H1 (cell line): Measurements from ENCODE around the gene OLFML2A. TPM values are rescaled to one million over a fixed set of nuclear protein-coding genes. Genes with fewer than 3 reads are reported as not detected.

Source experiments
- CTCF ChIA-PET: fragments of 300-600 bp; sonication (Branson Sonifier 250); formaldehyde crosslinking; loops from one replicate; lab custom pipeline; 2021; ENCODE audit not compliant: partially characterized antibody; lab: Charles Lee
- POLR2A ChIA-PET: fragments of 300-600 bp; sonication (Branson Sonifier 250); formaldehyde crosslinking; loops from one replicate; lab custom pipeline; 2021; ENCODE audit warnings: inconsistent platforms; ENCODE audit not compliant: partially characterized antibody; lab: Charles Lee
- DNase-seq, 2 experiments: peaks; one replicate each; pipeline versions ENCODE4 v3.0.0 to v3.0.0-alpha.2; 2010 to 2022; ENCODE audit warnings: low spot score in 2 of 2, low read depth in 1 of 2, mixed read lengths in 1 of 2
- FAIRE-seq: peaks from 2 replicates; lab custom pipeline; 2011; peaks lifted over from hg19 to GRCh38; lab: Jason Lieb, UNC
- H2AFZ ChIP-seq: 2 replicates; pipeline ENCODE4 v1.8.1; 2012; ENCODE audit warnings: low read length, inconsistent platforms
- H2AK5ac ChIP-seq: 2 replicates; pipeline ENCODE4 v1.6.1; 2013; ENCODE audit warnings: low read depth, low read length
- H2BK120ac ChIP-seq: replicated peaks from 2 replicates; pipeline ENCODE3; 2013; ENCODE audit warnings: low read depth, low read length, inconsistent platforms
- H2BK12ac ChIP-seq: 2 replicates; pipeline ENCODE4 v1.6.1; 2013; ENCODE audit warnings: low read depth, low read length
- H2BK15ac ChIP-seq: 2 replicates; pipeline ENCODE4 v1.6.1; 2013; ENCODE audit warnings: low read length
- H2BK20ac ChIP-seq: 2 replicates; pipeline ENCODE4 v1.6.1; 2013; ENCODE audit warnings: low read length
- H2BK5ac ChIP-seq: 2 replicates; pipeline ENCODE4 v1.6.1; 2013; ENCODE audit warnings: low read depth, low read length
- H3K14ac ChIP-seq: 2 replicates; pipeline ENCODE4 v1.6.1; 2013; ENCODE audit warnings: inconsistent platforms; ENCODE audit not compliant: insufficient read length
- H3K18ac ChIP-seq: 2 replicates; pipeline ENCODE4 v1.6.1; 2013; ENCODE audit warnings: low read length; ENCODE audit errors: extremely low read depth
- H3K23ac ChIP-seq: 2 replicates; pipeline ENCODE4 v1.6.1; 2013; ENCODE audit warnings: inconsistent platforms; ENCODE audit not compliant: insufficient read length
- H3K23me2 ChIP-seq: 2 replicates; pipeline ENCODE4 v1.6.1; 2013; ENCODE audit warnings: low read depth, low read length
- H3K27ac ChIP-seq: 2 replicates; pipeline ENCODE4 v1.6.1; 2011; ENCODE audit warnings: low read depth, low read length, inconsistent platforms
- H3K27me3 ChIP-seq, 4 experiments: replicated peaks in 1 of 4; 1 replicate in 1 of 4; 2 replicates in 3 of 4; pipeline versions ENCODE4 v1.6.1 to v1.8.1; 2011 to 2013; ENCODE audit warnings: low read length in 3 of 4, mild to moderate bottlenecking in 3 of 4, inconsistent platforms in 2 of 4, mixed read lengths in 2 of 4, moderate library complexity in 1 of 4; ENCODE audit not compliant: control insufficient read depth in 3 of 4, insufficient read depth in 3 of 4; ENCODE audit errors: extremely low read depth in 1 of 4
- H3K36me3 ChIP-seq, 4 experiments: 2 replicates each; pipeline versions ENCODE4 v1.6.1 to v1.8.1; 2011 to 2013; ENCODE audit warnings: mild to moderate bottlenecking in 4 of 4, low read length in 3 of 4, moderate library complexity in 2 of 4, control low read depth in 1 of 4, inconsistent platforms in 1 of 4; ENCODE audit not compliant: insufficient read depth in 4 of 4, control insufficient read depth in 2 of 4
- H3K4ac ChIP-seq: replicated peaks from 2 replicates; pipeline ENCODE3; 2013; ENCODE audit warnings: low read length, low read depth, mixed read lengths, inconsistent platforms; ENCODE audit not compliant: insufficient read length
- H3K4me1 ChIP-seq, 4 experiments: replicated peaks in 1 of 4; 1 replicate in 1 of 4; 2 replicates in 3 of 4; pipeline versions ENCODE4 v1.6.1 to v1.8.1; 2011 to 2013; ENCODE audit warnings: low read length in 3 of 4, inconsistent platforms in 2 of 4, mixed read lengths in 1 of 4; ENCODE audit not compliant: insufficient read depth in 4 of 4, control insufficient read depth in 3 of 4
- H3K4me2 ChIP-seq, 2 experiments: 2 replicates each; pipeline versions ENCODE4 v1.6.1 to v1.8.1; 2011 to 2013; ENCODE audit warnings: low read depth in 2 of 2, low read length in 2 of 2, control low read depth in 1 of 2, inconsistent platforms in 1 of 2, mild to moderate bottlenecking in 1 of 2; ENCODE audit not compliant: insufficient read depth in 1 of 2
- H3K4me3 ChIP-seq, 4 experiments: fragments of 200-600, 300-600 bp in 1 of 4; sonication (generic), shearing (Covaris generic), sonication (Bioruptor Twin) in 1 of 4; 2 replicates each; pipeline versions ENCODE4 v1.5.1 to v1.8.1; 2011 to 2016; ENCODE audit warnings: low read length in 4 of 4, low read depth in 3 of 4, control low read depth in 2 of 4, inconsistent platforms in 2 of 4, mild to moderate bottlenecking in 2 of 4, mixed read lengths in 1 of 4, moderate library complexity in 1 of 4; ENCODE audit not compliant: insufficient read depth in 2 of 4; ENCODE audit errors: extremely low read depth in 1 of 4
- H3K56ac ChIP-seq: replicated peaks from 2 replicates; pipeline ENCODE3; 2013; ENCODE audit warnings: low read depth, mild to moderate bottlenecking, mixed read lengths, low read length, inconsistent platforms; ENCODE audit not compliant: insufficient read length
- H3K79me1 ChIP-seq: 2 replicates; pipeline ENCODE4 v1.6.1; 2013; ENCODE audit warnings: low read depth, low read length, control low read depth
- H3K79me2 ChIP-seq, 2 experiments: 2 replicates each; pipeline versions ENCODE4 v1.6.1 to v1.8.1; 2012 to 2013; ENCODE audit warnings: low read length in 2 of 2, mild to moderate bottlenecking in 2 of 2, inconsistent platforms in 1 of 2; ENCODE audit not compliant: insufficient read depth in 2 of 2, control insufficient read depth in 1 of 2
- H3K9ac ChIP-seq, 4 experiments: replicated peaks in 1 of 4; 1 replicate in 1 of 4; 2 replicates in 3 of 4; pipeline versions ENCODE4 v1.6.1 to v1.8.1; 2011 to 2013; ENCODE audit warnings: low read depth in 3 of 4, low read length in 3 of 4, control low read depth in 2 of 4, mild to moderate bottlenecking in 2 of 4, moderate library complexity in 2 of 4, inconsistent platforms in 1 of 4; ENCODE audit errors: extremely low read depth in 1 of 4
- H3K9me3 ChIP-seq, 2 experiments: 2 replicates each; pipeline versions ENCODE4 v1.6.1 to v1.8.1; 2012 to 2013; ENCODE audit warnings: mild to moderate bottlenecking in 2 of 2, moderate library complexity in 2 of 2, control low read depth in 1 of 2, inconsistent platforms in 1 of 2, low read depth in 1 of 2, low read length in 1 of 2, mixed read lengths in 1 of 2; ENCODE audit not compliant: insufficient read depth in 2 of 2
- H4K20me1 ChIP-seq, 2 experiments: replicated peaks in 1 of 2; 2 replicates each; pipeline versions ENCODE3 to v1.8.1; 2011 to 2013; ENCODE audit warnings: inconsistent platforms in 2 of 2, low read length in 2 of 2, mild to moderate bottlenecking in 1 of 2; ENCODE audit not compliant: insufficient read depth in 2 of 2, control insufficient read depth in 1 of 2
- H4K5ac ChIP-seq: 2 replicates; pipeline ENCODE4 v1.6.1; 2013; ENCODE audit warnings: low read length, low read depth, mixed read lengths, inconsistent platforms; ENCODE audit not compliant: insufficient read length
- H4K8ac ChIP-seq: 2 replicates; pipeline ENCODE4 v1.8.0; 2013; ENCODE audit warnings: mild to moderate bottlenecking, moderate library complexity, low read length, inconsistent platforms; ENCODE audit not compliant: insufficient read depth; ENCODE audit errors: extremely low read depth
- H4K91ac ChIP-seq: replicated peaks from 2 replicates; pipeline ENCODE3; 2013; ENCODE audit warnings: low read length, mixed read lengths, inconsistent platforms; ENCODE audit not compliant: insufficient read length
- EZH2 ChIP-seq: fragments of 200-600 bp; sonication (generic); IDR thresholded peaks from 2 replicates; pipeline ENCODE4 v1.7.1; 2012; ENCODE audit warnings: low read depth, mild to moderate bottlenecking, moderate library complexity, low read length, inconsistent platforms; ENCODE audit not compliant: severe bottlenecking
- POLR2A ChIP-seq, 2 experiments: IDR thresholded peaks; 1 replicate in 1 of 2; 2 replicates in 1 of 2; pipeline ENCODE4 v1.6.1; 2011; ENCODE audit warnings: low read depth in 2 of 2, low read length in 2 of 2, mild to moderate bottlenecking in 2 of 2; ENCODE audit errors: control extremely low read depth in 1 of 2
- SIN3A ChIP-seq, 2 experiments: IDR thresholded peaks in 1 of 2; conservative IDR thresholded peaks in 1 of 2; 2 replicates each; pipeline ENCODE4 v1.6.1; 2011 to 2012; ENCODE audit warnings: low read length in 2 of 2, improper control_type of control experiment in 1 of 2, low read depth in 1 of 2, mild to moderate bottlenecking in 1 of 2
- WGBS, 2 experiments: shearing (Covaris generic) in 1 of 2; methylation state at CpG; one replicate each; pipeline versions ENCODE4 v1.1.6 to v1.1.7; 2013 to 2015; ENCODE audit warnings: low lambda C conversion rate in 2 of 2, mixed read lengths in 2 of 2, inconsistent platforms in 1 of 2, low coverage in 1 of 2, missing lambda C conversion rate in 1 of 2; ENCODE audit not compliant: insufficient replicate concordance in 2 of 2, insufficient coverage in 1 of 2, insufficient read length in 1 of 2; ENCODE audit errors: extremely low coverage in 1 of 2, missing lambda C conversion rate in 1 of 2; 5-methylcytosine and 5-hydroxymethylcytosine counted together
- polyA plus RNA-seq, 7 experiments: library from polyadenylated mRNA; depleted of rRNA in 3 of 7; stranded (reverse) in 5 of 7; unstranded in 2 of 7; fragments of >200 nt in 5 of 7; fragments of 200-250 nt in 2 of 7; gene quantifications; 1 replicate in 5 of 7; 2 replicates in 1 of 7; 4 replicates in 1 of 7; pipeline versions ENCODE4 v1.2.1 to v1.2.3, GENCODE V29; 2011 to 2013; ENCODE audit warnings: missing spikeins in 2 of 7, mixed read lengths in 2 of 7
- total RNA-seq: library from RNA; stranded (reverse); fragmentation: NEBNext Ultra II Directional; extraction: Animal tissue kit (Norgen Biotek cat#: 25700); gene quantifications from 2 replicates; pipeline ENCODE4 v1.2.1, GENCODE V29; 2021

Gene OLFML2A
- total and polyA plus RNA-seq, 2 of the 8 experiments (the other 6 are each of a cell fraction or from before 2014, with no cell fraction given) = 7.8 to 11.5 TPM

DNA sequence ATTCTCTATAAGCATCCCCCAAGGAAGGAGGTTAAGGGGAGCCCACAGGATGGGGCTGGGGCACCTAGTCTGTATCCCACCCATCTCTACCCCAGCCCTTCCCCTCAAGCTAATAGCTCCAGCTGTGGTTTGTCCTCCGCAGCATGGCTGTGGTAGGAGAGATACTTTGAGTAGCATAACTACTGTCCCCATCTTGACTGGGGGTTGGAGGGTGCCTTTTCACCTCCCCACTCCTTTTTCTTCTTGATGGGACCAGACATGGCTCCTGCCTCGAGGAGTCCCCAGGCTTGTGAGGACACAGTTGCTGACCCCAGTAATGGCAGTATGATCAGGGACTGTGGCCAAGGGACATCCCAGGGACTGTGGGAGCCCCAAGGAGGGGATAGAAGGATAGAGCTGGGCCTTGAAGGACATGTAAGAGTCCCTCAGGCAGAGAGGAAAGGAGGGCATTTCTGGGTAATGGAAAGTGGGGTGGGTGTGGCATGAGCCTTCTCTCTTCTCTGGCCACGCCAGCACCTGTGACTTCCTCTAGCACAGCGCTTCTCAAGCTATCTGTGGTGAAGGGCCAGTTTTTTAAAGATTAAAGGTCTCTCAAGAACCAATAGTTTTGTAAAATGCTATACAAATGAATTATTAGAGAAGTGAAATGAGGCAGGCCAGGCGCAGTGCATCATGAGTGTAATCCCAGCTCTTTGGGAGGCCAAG is 14.0 kb downstream of the OLFML2A start:
- Histone ChIP-seq H3K36me3 (peaks cover 0 to 2% (median 0%) of the 10 kb centered on the region in 4 experiments; a peak in 1 of 8 replicates), H4K20me1 (no peaks in the 10 kb centered on the region), H3K4me2 (no peak overlapping the region), H4K5ac (no peak overlapping the region), H3K14ac (no peak overlapping the region), H3K79me1 (no peaks in the 10 kb centered on the region), H2BK20ac (no peak overlapping the region), H3K4ac (no peak overlapping the region), H2BK12ac (no peak overlapping the region), H3K79me2 (no peaks in the 10 kb centered on the region), H3K9ac (no peak overlapping the region), H3K56ac (no peak overlapping the region), H3K27me3 (no peaks in the 10 kb centered on the region), H2AK5ac (no peak overlapping the region), H3K9me3 (no peaks in the 10 kb centered on the region), H2BK120ac (no peak overlapping the region), H3K23ac (no peak overlapping the region), H3K4me1 (peaks cover 0 to 4% (median 0%) of the 10 kb centered on the region in 4 experiments; a peak in 2 of 7 replicates), H2AFZ (no peak overlapping the region), H4K8ac (no peak overlapping the region), H3K27ac (no peak overlapping the region), H3K4me3 (no peak overlapping the region), H4K91ac (no peak overlapping the region), H2BK15ac (no peak overlapping the region), H3K23me2 (no peaks in the 10 kb centered on the region), H3K18ac (no peak overlapping the region), H2BK5ac (no peak overlapping the region)
- TF ChIP-seq EZH2 (no peak), POLR2A (IDR thresholded peaks at IDR 0.05; ENCODE audit: control extremely low read depth in 1 of 2, low read depth in 2 of 2, low read length in 2 of 2) (no peak), SIN3A (conservative IDR thresholded peaks at IDR 0.05 in 1 of 2, IDR thresholded peaks at IDR 0.05 in 1 of 2; ENCODE audit: low read depth in 1 of 2, low read length in 2 of 2) (no peak)
- DNase-seq = no peak
- CTCF ChIA-PET = interaction anchor here (1.7 to 65.2 kb wide), 5 partner anchors 9 to 59 kb away, joined by 6 to 1529 read pairs (median 19); partner anchors contain the start of genes ARPC5L, NR6A1, OLFML2A and RPL35
- FAIRE-seq = no peak
- POLR2A ChIA-PET = interaction anchor here (1.0 kb wide), 1 partner anchor 70 kb away, joined by 4 read pairs; the partner anchor contains the start of gene RPL35
- WGBS, 2 experiments = 91% methylated on average over 5 of the region's 5 CpGs; no CpG with 5 or more reads in 1 of the 2 experiments
